Activated T-cell treated with anti-CD3 and anti-CD28 coated beads for 48 hours (primary cell): ENCODE data around the gene ZNF835.
"Not testable (repeated sequence)": the region's sequence is repeated elsewhere in the genome, so short reads cannot be mapped to it uniquely, and the experiment has no call there.

Experiments used
- DNase-seq: peaks from one replicate; pipeline ENCODE4 v3.0.0-alpha.2; 2020; ENCODE audit warnings: low read depth

ZNF835 gene

DNA sequence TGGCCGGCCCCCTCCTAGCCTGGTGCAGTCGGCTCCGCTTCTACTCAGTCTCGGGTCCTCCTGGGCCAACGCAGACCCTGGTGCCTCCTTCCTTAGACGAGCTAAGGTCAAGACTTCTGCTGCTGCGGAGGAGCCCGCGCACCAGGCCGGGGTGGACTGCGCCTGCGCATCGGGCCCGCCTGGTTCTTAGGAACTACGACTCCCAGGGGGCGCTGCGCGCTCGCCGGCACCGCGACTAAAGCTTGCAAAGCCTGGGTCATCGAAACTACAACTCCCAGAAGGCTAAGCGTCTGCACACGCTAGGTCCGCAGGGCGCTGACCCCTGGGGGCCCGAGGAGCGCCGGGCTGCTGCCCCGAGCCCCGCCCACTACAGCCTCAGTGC lies at the start of gene ZNF835:
Gene ZNF835 (minus strand): TSS at position 145 of the 382 bp plus-strand sequence. CDS start 6,559 bp downstream, outside the sequence.
- DNase-seq = peak; percentile 79

DNA sequence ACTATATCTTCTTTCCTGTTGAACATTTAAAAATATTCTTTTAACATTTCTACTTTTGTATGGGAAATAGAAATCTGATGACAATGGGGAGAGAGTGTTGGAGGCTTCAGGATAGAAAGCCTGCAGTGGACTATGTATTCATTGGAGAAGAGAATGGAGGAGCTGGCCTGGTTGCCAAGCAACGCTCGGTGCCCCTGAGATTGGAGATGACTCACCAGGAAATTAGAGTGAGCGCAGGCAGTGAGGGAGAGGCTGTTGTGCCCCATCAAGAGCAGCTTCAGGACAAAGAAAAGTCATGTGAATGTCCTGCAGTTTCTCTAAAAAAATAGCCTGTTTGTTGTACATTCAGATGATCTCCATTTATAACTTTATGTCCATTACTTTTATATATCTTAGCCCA lies 48.7 kb upstream of the ZNF835 start:
- no peak for DNase-seq

DNA sequence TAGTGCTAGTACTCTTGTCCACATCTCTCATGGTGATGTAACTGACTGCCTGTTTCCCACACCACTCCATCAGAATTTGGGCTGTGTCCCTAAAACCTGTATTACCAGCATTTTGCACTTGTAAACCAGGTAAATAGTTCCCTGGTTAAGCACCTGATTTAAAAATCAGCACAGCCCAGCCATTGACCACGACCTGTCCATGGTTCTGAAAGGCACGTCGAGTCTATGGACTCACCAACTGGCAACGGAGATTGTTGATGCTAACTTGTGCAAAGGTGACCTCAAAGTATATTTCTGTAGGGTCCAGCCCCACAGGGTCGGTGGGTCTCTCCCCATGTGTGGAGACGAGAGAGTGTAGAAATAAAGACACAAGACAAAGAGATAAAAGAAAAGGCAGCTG lies 46.7 kb upstream of the ZNF835 start:
- no peak for DNase-seq

GRCh38 chr19:56712611-56713276 lies 41.2 kb upstream of the ZNF835 start:
- DNase-seq = no peak

GRCh38 chr19:56710437-56710836 lies 38.9 kb upstream of the ZNF835 start:
- no peak for DNase-seq

DNA sequence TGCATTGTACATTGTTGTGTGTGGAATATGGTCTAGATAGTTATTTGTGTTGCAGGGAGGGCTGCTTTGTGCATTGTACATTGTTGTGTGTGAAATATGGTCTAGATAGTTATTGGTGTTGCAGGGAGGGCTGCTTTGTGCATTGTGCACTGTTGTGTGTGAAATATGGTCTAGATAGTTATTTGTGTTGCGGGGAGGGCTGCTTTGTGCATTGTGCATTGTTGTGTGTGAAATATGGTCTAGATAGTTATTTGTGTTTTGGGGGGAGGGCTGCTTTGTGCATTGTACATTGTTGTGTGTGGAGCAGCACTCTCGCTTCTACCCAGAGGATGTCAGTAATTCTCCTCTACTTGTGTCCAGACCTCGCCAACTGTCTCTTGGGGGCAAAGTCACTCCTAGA lies 36.3 kb upstream of the ZNF835 start:
- no peak for DNase-seq

DNA sequence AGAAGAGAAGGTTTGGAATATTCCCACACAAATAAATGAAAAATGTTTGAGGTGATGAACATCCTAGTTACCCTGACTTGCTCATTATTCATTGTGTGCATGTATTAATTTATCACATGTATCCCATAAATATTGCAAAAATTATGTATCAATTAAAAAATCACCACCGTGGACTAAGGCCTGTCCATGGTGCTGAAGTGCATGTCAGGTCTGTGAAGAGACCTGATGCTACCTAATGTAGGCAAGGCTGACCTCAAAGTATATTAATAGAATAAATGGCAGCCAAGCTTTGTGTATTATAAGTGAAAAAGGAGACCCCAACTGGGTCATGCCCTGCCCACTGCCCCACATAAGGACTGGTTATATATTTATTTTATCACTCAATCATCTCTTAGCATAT lies 34.4 kb upstream of the ZNF835 start:
- no peak for DNase-seq

- no peak for DNase-seq
These were observed 30.3 kb upstream of the ZNF835 start for GRCh38 chr19:56701895-56702294.

DNA sequence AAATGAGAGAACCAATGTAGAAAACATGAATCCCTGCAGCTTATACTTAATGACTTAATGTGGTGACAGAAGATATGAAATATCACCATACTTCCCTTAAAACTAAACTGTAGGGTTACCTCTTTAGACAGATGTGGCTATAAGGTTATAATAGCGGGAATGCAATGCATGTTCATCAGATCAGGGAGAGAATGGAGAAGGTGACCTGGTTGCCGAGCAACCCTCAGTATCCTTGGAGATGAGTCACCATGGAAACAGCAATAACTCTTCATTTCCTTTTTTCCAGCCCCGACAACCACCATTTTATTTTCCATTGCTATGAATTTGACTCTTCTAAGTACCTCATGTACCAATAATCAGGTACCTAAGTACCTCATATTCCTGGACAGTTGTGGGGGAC lies 28.0 kb upstream of the ZNF835 start:
- no peak for DNase-seq

- no peak for DNase-seq
These were observed 20.8 kb upstream of the ZNF835 start for GRCh38 chr19:56692206-56692895.

- no peak for DNase-seq
These were observed 19.1 kb upstream of the ZNF835 start for GRCh38 chr19:56690670-56691069.

DNA sequence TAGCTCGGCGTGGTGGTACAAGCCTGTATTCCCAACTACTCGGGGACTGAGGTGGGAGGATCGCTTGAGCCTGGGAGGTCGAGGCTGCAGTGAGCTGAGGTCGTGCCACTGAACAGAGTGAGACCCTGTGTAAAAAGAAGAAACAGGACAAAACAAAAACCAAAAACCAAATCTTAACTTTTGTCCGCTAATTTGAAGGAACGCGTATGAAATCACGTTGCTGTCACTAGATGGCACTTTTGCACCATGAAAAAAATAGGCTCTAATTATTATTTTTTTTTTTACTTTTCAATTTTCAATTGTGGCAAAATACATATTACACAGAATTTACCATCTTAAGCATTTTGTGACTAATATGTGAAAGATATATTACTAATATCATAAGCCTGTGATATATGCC lies 17.6 kb upstream of the ZNF835 start:
- no peak for DNase-seq

DNA sequence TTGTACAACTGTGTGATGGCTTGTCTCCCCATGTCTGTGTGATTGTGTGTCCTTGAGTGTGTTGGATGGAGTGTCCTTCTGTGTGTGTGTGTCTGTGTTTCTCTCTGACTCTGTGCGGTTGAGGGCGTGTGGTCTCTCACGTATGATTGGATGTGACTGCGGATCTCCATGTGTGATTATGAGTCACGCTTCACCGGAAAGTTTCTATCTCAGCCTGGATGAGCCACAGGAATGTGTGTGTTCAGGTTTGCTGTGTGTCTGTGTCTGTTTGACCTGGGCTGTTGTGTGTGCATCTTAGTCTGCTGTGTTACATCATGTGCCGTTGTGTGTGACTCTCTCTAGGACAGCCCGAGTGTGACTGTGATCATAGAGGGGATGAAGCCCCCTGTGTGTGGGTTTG lies 15.5 kb upstream of the ZNF835 start:
- DNase-seq = no peak

- DNase-seq = no peak
These were observed 11.6 kb upstream of the ZNF835 start for GRCh38 chr19:56683116-56683515.

DNA sequence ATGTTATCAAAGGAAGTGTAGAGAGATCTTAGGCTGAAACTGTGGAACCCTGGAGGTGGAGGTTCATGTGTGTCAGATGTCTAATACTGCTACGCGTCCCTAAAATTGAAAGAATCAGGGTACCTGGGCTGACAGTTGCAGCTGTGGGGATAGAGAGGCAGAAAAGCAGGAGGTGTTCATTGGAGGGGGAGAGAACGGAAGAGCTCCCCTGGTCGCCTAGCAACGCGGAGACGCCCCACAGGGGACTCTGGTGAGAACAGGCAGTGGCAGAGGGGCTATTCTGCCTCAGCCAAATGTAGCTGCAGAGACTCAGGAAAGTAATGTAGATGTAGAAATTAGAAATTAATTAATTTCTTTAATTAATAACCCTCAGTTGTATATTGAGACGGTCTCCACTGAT lies 10.1 kb upstream of the ZNF835 start:
- no peak for DNase-seq

DNA sequence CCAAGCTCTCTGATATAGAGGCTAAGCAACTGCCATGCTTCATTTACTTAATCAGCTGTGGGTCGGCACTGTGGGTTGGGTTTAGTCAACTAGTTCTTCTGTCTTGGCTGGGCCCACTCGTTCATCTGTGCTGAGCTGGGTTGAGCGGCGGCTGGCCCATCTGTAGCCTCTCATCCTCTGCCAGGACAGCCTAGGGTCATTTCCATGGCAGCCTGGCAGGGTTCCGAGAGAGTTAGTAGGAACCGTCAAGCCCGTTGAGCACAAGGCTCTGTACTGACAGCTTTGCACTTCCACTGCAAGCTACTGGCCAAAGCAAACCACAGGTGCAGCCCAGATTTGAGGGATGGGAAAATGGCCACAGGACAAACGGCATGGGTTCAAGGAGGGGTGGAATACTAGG lies 6.6 kb upstream of the ZNF835 start:
- no peak for DNase-seq

DNA sequence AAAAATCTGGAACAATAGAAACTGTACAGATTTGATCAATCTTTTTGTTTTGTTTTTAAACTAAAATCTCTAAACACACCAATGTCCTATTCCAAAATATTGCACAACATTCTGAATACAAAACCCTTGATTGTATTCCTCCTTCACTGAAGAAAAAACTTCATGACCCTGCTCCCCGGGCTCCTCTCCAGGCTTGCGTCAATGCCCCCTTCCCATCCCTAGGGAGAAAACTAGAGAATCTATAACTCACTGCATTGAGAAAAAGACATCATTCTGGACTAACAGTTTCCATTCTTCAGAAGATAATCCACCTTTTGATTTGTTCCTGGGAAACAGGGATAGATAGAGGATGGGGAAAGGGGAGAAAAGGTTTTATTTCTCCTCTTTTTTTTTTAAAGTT lies 1.1 kb upstream of the ZNF835 start:
- DNase-seq = not testable (repeated sequence)

GRCh38 chr19:56670961-56671612 lies 470 bp downstream of the ZNF835 start:
- DNase-seq = no peak

- DNase-seq = no peak
These were observed 1.1 kb downstream of the ZNF835 start for GRCh38 chr19:56670401-56670960.

- DNase-seq = no peak
These were observed 2.9 kb downstream of the ZNF835 start for GRCh38 chr19:56668676-56669075.

DNA sequence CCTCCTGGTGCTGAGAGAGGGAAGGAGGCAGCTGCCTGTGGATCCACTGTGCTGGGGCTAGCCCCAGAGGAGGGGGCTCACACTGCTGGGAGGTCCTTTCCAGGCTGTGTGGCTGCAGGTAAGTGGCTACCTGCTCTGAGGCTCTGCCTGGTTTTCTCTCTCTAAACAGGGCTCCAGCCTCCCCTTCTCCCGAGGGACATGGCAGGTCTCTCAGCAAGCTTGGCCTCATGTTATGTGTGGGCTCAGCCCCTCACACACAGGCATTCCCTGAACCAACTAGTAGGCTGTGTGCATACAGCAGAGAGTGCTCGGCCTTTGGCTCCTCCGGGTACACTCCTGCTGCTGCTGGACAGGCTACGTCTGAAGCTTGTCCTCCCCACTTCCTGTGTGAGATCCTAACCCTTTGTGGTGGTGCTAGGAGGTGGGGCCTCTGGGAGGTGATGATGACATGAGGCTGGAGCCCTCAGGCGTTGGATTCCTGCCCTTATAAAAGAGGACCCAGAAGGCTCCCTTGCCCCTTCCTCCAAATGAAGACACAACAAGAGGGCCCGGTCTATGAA lies 4.2 kb downstream of the ZNF835 start:
- DNase-seq = no peak

DNA sequence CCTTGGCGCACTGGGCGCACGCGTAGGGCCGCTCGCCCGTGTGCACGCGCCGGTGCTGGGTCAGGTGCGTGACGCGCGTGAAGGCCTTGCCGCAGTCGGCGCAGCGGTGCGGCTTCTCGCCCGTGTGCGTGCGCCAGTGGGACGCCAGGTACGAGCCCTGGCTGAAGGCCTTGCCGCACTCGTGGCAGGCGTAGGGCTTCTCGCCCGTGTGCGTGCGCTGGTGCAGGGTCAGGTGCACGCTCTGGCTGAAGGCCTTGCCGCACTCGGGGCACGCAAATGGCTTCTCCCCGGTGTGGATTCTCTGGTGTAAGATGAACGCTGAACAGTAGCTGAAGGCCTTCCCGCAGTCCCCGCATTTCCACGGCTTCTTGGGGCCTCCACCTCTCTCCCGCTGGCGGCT lies 7.0 kb downstream of the ZNF835 start:
- no peak for DNase-seq
